ENCODE results near the gene MT1HL1.

The MT1HL1 gene

GRCh38 chr1:237004116-237004515 lies at the start of gene MT1HL1:
Gene MT1HL1 (minus strand): TSS chr1:237004441. CDS start chr1:237004372, 69 bp downstream.
- in situ Hi-C loops (cut with MboI; ENCODE audit: low sequenced_read_pairs), result no loop called here

- in situ Hi-C loops (cut with MboI; ENCODE audit: low sequenced_read_pairs), result no loop called here
Observed at GRCh38 chr1:237050915-237051314, 46.7 kb upstream of the MT1HL1 start.

- in situ Hi-C loops (cut with MboI; ENCODE audit: low sequenced_read_pairs), result no loop called here
Observed at GRCh38 chr1:237050185-237050584, 45.9 kb upstream of the MT1HL1 start.

GRCh38 chr1:237048803-237049202 lies 44.6 kb upstream of the MT1HL1 start:
- in situ Hi-C loops (cut with MboI; ENCODE audit: low sequenced_read_pairs), result no loop called here

- in situ Hi-C loops (cut with MboI; ENCODE audit: low sequenced_read_pairs), result no loop called here
Observed at GRCh38 chr1:237045278-237046016, 41.2 kb upstream of the MT1HL1 start.

GRCh38 chr1:237043846-237044636 lies 39.8 kb upstream of the MT1HL1 start:
- in situ Hi-C loops (cut with MboI; ENCODE audit: low sequenced_read_pairs), result no loop called here

- in situ Hi-C loops (cut with MboI; ENCODE audit: low sequenced_read_pairs), result no loop called here
Observed at GRCh38 chr1:237042892-237043576, 38.8 kb upstream of the MT1HL1 start.

GRCh38 chr1:237042526-237042891 lies 38.3 kb upstream of the MT1HL1 start:
- in situ Hi-C loops (cut with MboI; ENCODE audit: low sequenced_read_pairs), result no loop called here

GRCh38 chr1:237041795-237042525 lies 37.7 kb upstream of the MT1HL1 start, which contains the start of gene RYR2:
Gene RYR2 (plus strand): TSS chr1:237042184. CDS start chr1:237042522, 338 bp downstream.
- in situ Hi-C loops (cut with MboI; ENCODE audit: low sequenced_read_pairs), result no loop called here

GRCh38 chr1:237041461-237041794 lies 37.2 kb upstream of the MT1HL1 start:
- in situ Hi-C loops (cut with MboI; ENCODE audit: low sequenced_read_pairs), result no loop called here

GRCh38 chr1:237040823-237041222 lies 36.6 kb upstream of the MT1HL1 start:
- in situ Hi-C loops (cut with MboI; ENCODE audit: low sequenced_read_pairs), result no loop called here

- in situ Hi-C loops (cut with MboI; ENCODE audit: low sequenced_read_pairs), result no loop called here
Observed at GRCh38 chr1:237038211-237038610, 34.0 kb upstream of the MT1HL1 start.

- in situ Hi-C loops (cut with MboI; ENCODE audit: low sequenced_read_pairs), result no loop called here
Observed at GRCh38 chr1:237035759-237036158, 31.5 kb upstream of the MT1HL1 start.

GRCh38 chr1:237033804-237034203 lies 29.6 kb upstream of the MT1HL1 start:
- in situ Hi-C loops (cut with MboI; ENCODE audit: low sequenced_read_pairs), result no loop called here

- in situ Hi-C loops (cut with MboI; ENCODE audit: low sequenced_read_pairs), result no loop called here
Observed at GRCh38 chr1:237033061-237033460, 28.8 kb upstream of the MT1HL1 start.

- in situ Hi-C loops (cut with MboI; ENCODE audit: low sequenced_read_pairs), result no loop called here
Observed at GRCh38 chr1:237032029-237032428, 27.8 kb upstream of the MT1HL1 start.

GRCh38 chr1:237031480-237031879 lies 27.2 kb upstream of the MT1HL1 start:
- in situ Hi-C loops (cut with MboI; ENCODE audit: low sequenced_read_pairs), result no loop called here

GRCh38 chr1:237029850-237030535 lies 25.8 kb upstream of the MT1HL1 start:
- in situ Hi-C loops (cut with MboI; ENCODE audit: low sequenced_read_pairs), result no loop called here

- in situ Hi-C loops (cut with MboI; ENCODE audit: low sequenced_read_pairs), result no loop called here
Observed at GRCh38 chr1:237029240-237029639, 25.0 kb upstream of the MT1HL1 start.

- in situ Hi-C loops (cut with MboI; ENCODE audit: low sequenced_read_pairs), result no loop called here
Observed at GRCh38 chr1:237025358-237026074, 21.3 kb upstream of the MT1HL1 start.

Data from HL-60/S4 treated with phorbol 12-myristate 13-acetate at 8.2 ng/mL for 4 days and 3 days (cell line).